OCI-LY7 (cell line): ENCODE results near the gene FOXP1. TPM values are rescaled to one million over a fixed set of nuclear protein-coding genes. Genes with fewer than 3 reads are reported as not detected.
A peak's percentile ranks its signal among the peaks of the same experiment; 100 is the strongest.

Source experiments
- BruUV-seq: library from RNA; stranded (reverse); fragments of 400-500 nt; replicated peaks from 2 replicates; lab custom pipeline; 2021; lab: Mats Ljungman, UMichigan
- CTCF ChIA-PET: fragments of 300-600 bp; sonication (Branson Sonifier 250); formaldehyde crosslinking; loops from one replicate; lab custom pipeline; 2022; ENCODE audit warnings: antibody characterized with exemption; ENCODE audit not compliant: unreplicated experiment; lab: Charles Lee
- POLR2A ChIA-PET: fragments of 300-600 bp; sonication (Branson Sonifier 250); formaldehyde crosslinking; loops from one replicate; lab custom pipeline; 2022; ENCODE audit warnings: antibody characterized with exemption; lab: Charles Lee
- DNase-seq: peaks from one replicate; pipeline ENCODE4 v3.0.0-alpha.2; 2015; ENCODE audit warnings: low spot score
- H2AFZ ChIP-seq: fragments of 200-600 bp; sonication (generic), shearing (Covaris generic); 2 replicates; pipeline ENCODE4 v1.6.1; 2014; ENCODE audit warnings: mild to moderate bottlenecking, antibody characterized with exemption, low read length, moderate library complexity
- H3K27ac ChIP-seq: fragments of 200-600 bp; sonication (generic); 2 replicates; pipeline ENCODE4 v1.5.1; 2014; ENCODE audit warnings: mixed run types, low read depth, mild to moderate bottlenecking, moderate library complexity, low read length, inconsistent platforms; ENCODE audit not compliant: poor library complexity, severe bottlenecking
- H3K36me3 ChIP-seq: fragments of 200-600 bp; sonication (generic); 2 replicates; pipeline ENCODE4 v1.6.1; 2014; ENCODE audit warnings: mild to moderate bottlenecking, antibody characterized with exemption, low read length, moderate library complexity, mixed read lengths; ENCODE audit not compliant: insufficient read depth
- H3K4me1 ChIP-seq: fragments of 200-600 bp; sonication (generic); 2 replicates; pipeline ENCODE4 v1.5.1; 2014; ENCODE audit warnings: mild to moderate bottlenecking, low read length; ENCODE audit not compliant: insufficient read depth, poor library complexity, severe bottlenecking
- H3K4me2 ChIP-seq: fragments of 200-600 bp; sonication (generic); 2 replicates; pipeline ENCODE4 v1.6.1; 2014; ENCODE audit warnings: mild to moderate bottlenecking, low read length
- H3K4me3 ChIP-seq: fragments of 200-600 bp; sonication (generic); 2 replicates; pipeline ENCODE4 v1.5.1; 2014; ENCODE audit warnings: mild to moderate bottlenecking, low read depth, low read length; ENCODE audit not compliant: poor library complexity, severe bottlenecking
- H3K79me2 ChIP-seq: fragments of 200-600 bp; sonication (generic); 2 replicates; pipeline ENCODE4 v1.6.1; 2016; ENCODE audit warnings: low read depth, mild to moderate bottlenecking, low read length, moderate library complexity, mixed read lengths; ENCODE audit not compliant: insufficient read depth
- H3K9me2 ChIP-seq: fragments of 200-600 bp; sonication (generic); 2 replicates; pipeline ENCODE4 v1.6.1; 2016; ENCODE audit warnings: mild to moderate bottlenecking, low read length, mixed read lengths; ENCODE audit not compliant: insufficient read depth
- H3K9me3 ChIP-seq: fragments of 200-600 bp; sonication (generic); 2 replicates; pipeline ENCODE4 v1.6.1; 2014; ENCODE audit warnings: mild to moderate bottlenecking, mixed run types, low read length, mixed read lengths
- H4K20me1 ChIP-seq: fragments of 200-600 bp; sonication (generic); 2 replicates; pipeline ENCODE4 v1.6.1; 2014; ENCODE audit warnings: mild to moderate bottlenecking, antibody characterized with exemption, low read length, moderate library complexity, mixed read lengths; ENCODE audit not compliant: insufficient read depth
- EZH2phosphoT487 ChIP-seq: fragments of 200-600 bp; sonication (generic); IDR thresholded peaks from 2 replicates; pipeline ENCODE4 v1.6.1; 2018; ENCODE audit warnings: low read depth, borderline replicate concordance, mild to moderate bottlenecking, mixed run types, antibody characterized with exemption, low read length, moderate library complexity, mixed read lengths
- intact Hi-C: fragments of 100-400 bp; cut with micrococcal nuclease; formaldehyde crosslinking; loops from one replicate; pipeline ENCODE4 v1.10.0; 2022; ENCODE audit not compliant: unreplicated experiment
- total RNA-seq, 2 experiments: library from RNA; depleted of rRNA in 1 of 2; stranded (reverse); fragments of >200 nt in 1 of 2; shearing (Covaris generic) in 1 of 2; gene quantifications; 2 replicates each; pipeline ENCODE4 v1.2.3, GENCODE V29; 2014 to 2022
- TF ChIP-seq, protein P1 (sequence below): fragments of 200-600 bp; sonication (generic); conservative IDR thresholded peaks from 2 replicates; pipeline ENCODE4 v1.5.1; 2014; ENCODE audit warnings: mild to moderate bottlenecking, antibody characterized with exemption, low read length, moderate library complexity, mixed read lengths

The FOXP1 gene
- total RNA-seq, 2 experiments from 2014 or later = 87.3 to 151 TPM

GRCh38 chr3:71378509-71378908, 205.0 kb downstream of the FOXP1 start:
- H3K36me3 ChIP-seq = no peaks in the 10 kb centered on the region
- H3K4me2 ChIP-seq = no peak overlapping the region
- H4K20me1 ChIP-seq = no peaks in the 10 kb centered on the region
- BruUV-seq = no TSS peak
- ChIA-PET POLR2A (interaction anchor here (0.7 to 6.6 kb wide), 2 partner anchors 11 to 27 kb away, joined by 3 to 54 read pairs; no protein-coding TSS in a partner anchor), CTCF (no interaction called here)
- no peaks in the 10 kb centered on the region for H3K9me2 ChIP-seq
- no peak overlapping the region for H2AFZ ChIP-seq
- no peaks in the 10 kb centered on the region for H3K9me3 ChIP-seq
- no peak overlapping the region for H3K4me3 ChIP-seq
- intact Hi-C loops = loop anchor here (10.0 kb wide), 1 partner anchor 374 kb away; no protein-coding TSS in a partner anchor
- no peak overlapping the region for H3K27ac ChIP-seq
- H3K4me1 ChIP-seq = peaks cover 40% of the 10 kb centered on the region
- TF ChIP-seq, protein P1, sequence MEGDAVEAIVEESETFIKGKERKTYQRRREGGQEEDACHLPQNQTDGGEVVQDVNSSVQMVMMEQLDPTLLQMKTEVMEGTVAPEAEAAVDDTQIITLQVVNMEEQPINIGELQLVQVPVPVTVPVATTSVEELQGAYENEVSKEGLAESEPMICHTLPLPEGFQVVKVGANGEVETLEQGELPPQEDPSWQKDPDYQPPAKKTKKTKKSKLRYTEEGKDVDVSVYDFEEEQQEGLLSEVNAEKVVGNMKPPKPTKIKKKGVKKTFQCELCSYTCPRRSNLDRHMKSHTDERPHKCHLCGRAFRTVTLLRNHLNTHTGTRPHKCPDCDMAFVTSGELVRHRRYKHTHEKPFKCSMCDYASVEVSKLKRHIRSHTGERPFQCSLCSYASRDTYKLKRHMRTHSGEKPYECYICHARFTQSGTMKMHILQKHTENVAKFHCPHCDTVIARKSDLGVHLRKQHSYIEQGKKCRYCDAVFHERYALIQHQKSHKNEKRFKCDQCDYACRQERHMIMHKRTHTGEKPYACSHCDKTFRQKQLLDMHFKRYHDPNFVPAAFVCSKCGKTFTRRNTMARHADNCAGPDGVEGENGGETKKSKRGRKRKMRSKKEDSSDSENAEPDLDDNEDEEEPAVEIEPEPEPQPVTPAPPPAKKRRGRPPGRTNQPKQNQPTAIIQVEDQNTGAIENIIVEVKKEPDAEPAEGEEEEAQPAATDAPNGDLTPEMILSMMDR = no peak
- no peak for TF ChIP-seq EZH2phosphoT487
- no peak for DNase-seq
- peaks cover 25% of the 10 kb centered on the region; the same call in 1 of the 2 replicates for H3K79me2 ChIP-seq

GRCh38 chr3:71376911-71377310, 206.6 kb downstream of the FOXP1 start:
- no peaks in the 10 kb centered on the region for H3K9me3 ChIP-seq
- peak overlapping the region; percentile 55 for H3K4me2 ChIP-seq
- TF ChIP-seq EZH2phosphoT487 = no peak
- TF ChIP-seq, protein P1 = no peak
- H3K9me2 ChIP-seq = no peaks in the 10 kb centered on the region
- H3K4me1 ChIP-seq = peaks cover 52% of the 10 kb centered on the region
- intact Hi-C loops = loop anchor here (10.0 kb wide), 1 partner anchor 372 kb away; no protein-coding TSS in a partner anchor
- no peak overlapping the region for H2AFZ ChIP-seq
- ChIA-PET POLR2A (interaction anchor here (6.6 kb wide), 1 partner anchor 12 kb away, joined by 54 read pairs; no protein-coding TSS in a partner anchor), CTCF (no interaction called here)
- H3K79me2 ChIP-seq = peaks cover 25% of the 10 kb centered on the region; the same call in 1 of the 2 replicates
- no peak overlapping the region for H3K4me3 ChIP-seq
- H3K36me3 ChIP-seq = no peaks in the 10 kb centered on the region
- BruUV-seq = no TSS peak
- no peak overlapping the region for H3K27ac ChIP-seq
- no peaks in the 10 kb centered on the region for H4K20me1 ChIP-seq
- DNase-seq = peak; percentile 32

DNA sequence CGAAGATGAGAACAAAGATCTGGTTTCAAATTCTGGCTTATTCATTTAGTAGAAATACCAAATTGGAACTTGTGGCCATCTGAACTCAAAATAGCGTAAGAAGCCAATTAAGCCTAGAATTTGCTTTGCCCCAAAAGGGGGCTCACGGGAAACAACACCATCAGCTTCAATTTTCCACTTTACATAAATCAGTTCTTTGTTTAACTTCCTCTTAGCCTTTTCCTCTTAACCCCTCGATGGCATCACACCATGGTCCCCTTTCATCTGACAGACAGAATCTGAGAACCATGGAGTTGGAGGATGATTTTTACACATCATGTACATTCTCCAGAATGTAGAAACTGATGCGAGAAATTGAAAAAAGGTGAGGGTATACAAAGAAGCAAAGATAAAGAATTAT, 207.0 kb downstream of the FOXP1 start:
- BruUV-seq = no TSS peak
- Histone ChIP-seq H4K20me1 (no peaks in the 10 kb centered on the region), H3K27ac (no peak overlapping the region), H3K36me3 (no peaks in the 10 kb centered on the region), H2AFZ (no peak overlapping the region), H3K79me2 (peaks cover 25% of the 10 kb centered on the region; the same call in 1 of the 2 replicates), H3K4me3 (no peak overlapping the region), H3K9me3 (no peaks in the 10 kb centered on the region), H3K4me1 (peaks cover 52% of the 10 kb centered on the region), H3K9me2 (no peaks in the 10 kb centered on the region), H3K4me2 (peak overlapping the region; percentile 55)
- peak; percentile 43 for DNase-seq
- ChIA-PET POLR2A (interaction anchor here (6.6 kb wide), 1 partner anchor 13 kb away, joined by 54 read pairs; no protein-coding TSS in a partner anchor), CTCF (no interaction called here)
- intact Hi-C loops = loop anchor here (10.0 kb wide), 1 partner anchor 372 kb away; no protein-coding TSS in a partner anchor
- TF ChIP-seq EZH2phosphoT487 = no peak
- TF ChIP-seq, protein P1 = no peak
